Right atrium auricular region (tissue), 2 donors: Measurements from ENCODE around the gene XXYLT1. TPM values are rescaled to one million over a fixed set of nuclear protein-coding genes. Genes with fewer than 3 reads are reported as not detected.

Experiments
- DNase-seq: peaks from one replicate; pipeline ENCODE4 v3.0.0-alpha.2; 2019; ENCODE audit warnings: low spot score
- H3K27ac ChIP-seq, 2 donors: fragments of 200-600 bp; sonication (generic); 1 replicate in 1 of 2; 2 replicates in 1 of 2; pipeline ENCODE4 v1.5.1; 2016 to 2019
- H3K27me3 ChIP-seq, 2 donors: fragments of 200-600 bp; sonication (generic); one replicate each; pipeline versions ENCODE4 v1.5.1 to v1.6.0; 2017 to 2019
- H3K36me3 ChIP-seq: fragments of 200-600 bp; sonication (generic); one replicate; pipeline ENCODE4 v1.5.1; 2016
- H3K4me1 ChIP-seq, 2 donors: fragments of 200-600 bp; sonication (generic); one replicate each; pipeline versions ENCODE4 v1.5.1 to v1.6.0; 2017 to 2019
- H3K4me3 ChIP-seq, 2 donors: fragments of 200-600 bp; sonication (generic); 1 replicate in 1 of 2; 2 replicates in 1 of 2; pipeline ENCODE4 v1.5.1; 2017 to 2019; ENCODE audit warnings: mild to moderate bottlenecking in 1 of 2, moderate library complexity in 1 of 2
- H3K9me3 ChIP-seq, 2 donors: fragments of 200-600 bp; sonication (generic); one replicate each; pipeline ENCODE4 v1.5.1; 2019
- CTCF ChIP-seq, 2 donors: fragments of 200-600 bp; sonication (generic); IDR thresholded peaks; one replicate each; pipeline ENCODE4 v1.5.1; 2019; ENCODE audit warnings: antibody characterized with exemption in 2 of 2
- total RNA-seq, 2 donors: library from RNA; depleted of rRNA; stranded (reverse); fragments of >200 nt; gene quantifications; one replicate each; pipeline ENCODE4 v1.1.0, GENCODE V29; 2016

XXYLT1 gene
- total RNA-seq, 2 donors from 2014 or later: 4.6 to 6.7 TPM

- peaks cover 0 to 41% of the 10 kb centered on the region in 2 donors for H3K4me1 ChIP-seq
- H3K27ac ChIP-seq: peak overlapping the region; percentile 40 to 60
These were observed 169.9 kb downstream of the XXYLT1 start for GRCh38 chr3:195101001-195101583.

DNA sequence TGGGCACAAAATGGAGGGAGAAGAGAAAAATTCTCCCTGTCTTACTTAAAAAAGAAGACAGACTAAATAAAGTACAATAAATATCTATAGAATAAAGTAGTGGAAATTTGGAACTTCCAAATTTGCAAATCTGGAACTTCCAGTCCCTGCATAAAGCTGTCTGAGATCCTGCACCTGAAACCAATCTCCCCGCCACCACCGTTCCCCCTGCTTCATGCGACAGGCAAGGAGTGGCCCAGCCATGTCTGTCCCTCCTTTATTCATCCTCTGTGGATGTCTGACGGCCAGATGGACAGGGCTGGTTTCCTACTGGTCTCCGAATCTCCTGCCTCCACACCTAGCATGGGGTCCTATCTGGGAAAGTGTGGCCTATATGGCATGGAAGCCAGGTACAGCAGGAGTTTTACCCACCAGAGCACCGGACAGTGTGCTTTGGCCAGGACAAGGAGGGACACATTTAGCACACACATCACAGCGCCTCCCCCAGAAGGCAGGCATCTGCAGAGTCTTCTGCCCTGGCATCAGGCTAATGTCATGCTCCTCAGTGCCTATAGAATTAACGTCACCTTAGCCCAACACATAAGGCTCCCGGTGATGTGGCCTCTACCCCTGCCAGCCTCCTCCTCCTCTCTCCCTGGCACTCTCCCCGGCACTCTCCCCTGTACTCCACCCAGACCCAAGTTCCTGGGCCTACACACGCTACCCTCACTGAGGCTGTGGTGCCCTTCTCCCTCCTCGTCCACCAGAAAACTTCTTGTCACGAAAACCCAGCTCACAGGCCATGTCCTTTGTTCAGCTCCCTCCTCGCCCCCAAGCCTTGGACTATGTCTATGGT, 170.8 kb downstream of the XXYLT1 start:
- Histone ChIP-seq H3K27me3 (no peaks in the 10 kb centered on the region), H3K4me3 (no peak overlapping the region), H3K27ac (peak overlapping the region; percentile 40 to 60), H3K9me3 (no peaks in the 10 kb centered on the region), H3K4me1 (peaks cover 0 to 41% of the 10 kb centered on the region in 2 donors), H3K36me3 (no peaks in the 10 kb centered on the region)
- no peak for TF ChIP-seq CTCF (IDR thresholded peaks at IDR 0.05)
- DNase-seq: no peak

More at GRCh38 chr3:195101001-195101583, 169.9 kb downstream of the XXYLT1 start:
- no peak for TF ChIP-seq CTCF (IDR thresholded peaks at IDR 0.05)
- Histone ChIP-seq H3K9me3 (no peaks in the 10 kb centered on the region), H3K27me3 (no peaks in the 10 kb centered on the region), H3K36me3 (no peaks in the 10 kb centered on the region), H3K4me3 (no peak overlapping the region)
- DNase-seq: peak; percentile 76

GRCh38 chr3:195098741-195099525, 172.0 kb downstream of the XXYLT1 start:
- no peak for DNase-seq
- Histone ChIP-seq H3K4me3 (no peak overlapping the region), H3K36me3 (no peaks in the 10 kb centered on the region), H3K27ac (peak overlapping the region in 1 of 2 donors; percentile 33), H3K9me3 (no peaks in the 10 kb centered on the region), H3K27me3 (no peaks in the 10 kb centered on the region), H3K4me1 (peaks cover 0 to 41% of the 10 kb centered on the region in 2 donors)
- no peak for TF ChIP-seq CTCF (IDR thresholded peaks at IDR 0.05)

GRCh38 chr3:195097331-195098255, 173.4 kb downstream of the XXYLT1 start:
- DNase-seq: no peak
- Histone ChIP-seq H3K27me3 (no peaks in the 10 kb centered on the region), H3K9me3 (no peaks in the 10 kb centered on the region), H3K36me3 (no peaks in the 10 kb centered on the region), H3K4me3 (no peak overlapping the region), H3K4me1 (peaks cover 0 to 34% of the 10 kb centered on the region in 2 donors), H3K27ac (peak overlapping the region in 1 of 2 donors; percentile 31)
- TF ChIP-seq CTCF (IDR thresholded peaks at IDR 0.05): no peak
